ENCODE measurements around the gene PADI6.

DNA sequence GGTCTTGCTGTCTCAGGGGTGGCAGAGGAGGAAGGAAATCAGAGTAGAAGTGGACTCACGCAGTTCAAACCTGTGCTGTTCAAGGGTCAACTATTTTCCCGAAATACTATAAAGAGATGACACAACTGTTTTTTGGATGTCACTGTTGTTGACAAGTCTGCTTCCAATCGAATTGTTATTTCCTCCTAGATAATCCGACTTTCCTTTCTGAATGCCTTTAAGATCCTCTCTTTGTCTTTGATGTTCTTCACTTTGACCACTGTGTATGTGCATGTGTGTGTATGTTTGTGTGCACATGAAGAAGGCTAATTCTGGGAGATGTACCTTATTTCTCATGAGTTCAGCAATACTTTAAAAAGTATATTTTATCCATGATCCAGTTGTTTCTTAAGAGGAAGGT is 42.4 kb upstream of the PADI6 start:
- no peak for TF ChIP-seq CTCF (IDR thresholded peaks at IDR 0.05; ENCODE audit: insufficient read depth, low read length, poor library complexity, severe bottlenecking)
- TF ChIP-seq EZH2phosphoT487 (conservative IDR thresholded peaks at IDR 0.05; ENCODE audit: low read length) = no peak

Measured in SU-DHL-6 (cell line).